Measurements from ENCODE around the gene POLR2L. TPM values are rescaled to one million over a fixed set of nuclear protein-coding genes. Genes with fewer than 3 reads are reported as not detected.
A peak's percentile ranks its signal among the peaks of the same experiment; 100 is the strongest.

The POLR2L gene
- polyA plus RNA-seq, 1 of the 3 experiments (the other 2 are of a cell fraction), result 540 TPM

DNA sequence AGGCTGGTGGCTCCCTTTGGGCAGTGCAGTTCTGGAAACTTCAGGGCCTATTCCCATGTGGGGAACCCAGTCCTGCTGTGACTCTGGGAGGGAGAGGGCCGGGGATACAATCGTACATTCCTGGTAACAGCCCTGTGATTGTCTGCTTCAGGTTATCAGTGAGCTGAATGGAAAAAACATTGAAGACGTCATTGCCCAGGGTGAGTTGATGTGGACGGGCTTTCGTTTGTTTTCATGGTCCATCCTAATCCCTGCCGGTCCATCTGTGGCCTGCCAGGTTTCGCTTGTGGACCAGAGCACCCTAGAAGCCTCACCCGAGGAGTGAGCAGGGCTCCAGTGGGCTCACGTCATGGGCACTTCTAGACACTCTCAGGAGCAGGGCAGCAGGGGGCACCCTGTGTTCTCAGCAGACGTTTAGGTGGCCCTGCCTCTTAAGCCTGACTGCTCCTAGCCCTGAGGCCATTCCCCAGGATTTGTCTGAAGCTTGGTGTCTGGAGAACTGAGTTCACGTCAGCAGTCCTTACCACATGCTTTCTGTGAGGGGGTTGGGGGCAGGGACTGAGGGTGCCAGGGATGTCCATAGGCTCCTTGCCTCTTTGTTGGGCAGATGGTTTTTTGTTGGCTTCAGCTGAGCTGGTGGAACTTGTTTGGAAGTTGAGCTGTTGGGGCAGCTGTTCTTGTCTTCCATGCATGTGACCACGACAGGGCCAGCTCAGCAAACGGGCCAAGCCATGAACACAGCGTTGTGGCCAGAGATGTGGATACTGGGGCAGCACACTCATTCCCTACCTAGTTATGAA is 30.7 kb downstream of the POLR2L start:
- Histone ChIP-seq H3K4me2 (peak overlapping the region; percentile 99), H3K79me2 (ENCODE audit: insufficient read depth) (peaks cover 58% of the 10 kb centered on the region), H2AFZ (ENCODE audit: low read depth) (no peak overlapping the region), H3K9me2 (no peaks in the 10 kb centered on the region), H3F3A (replicated peaks; ENCODE audit: insufficient read depth) (peaks cover 37% of the 10 kb centered on the region), H3K4me3 (ENCODE audit: low read depth in 2 of 2, low read length in 1 of 2) (peak overlapping the region; percentile 81 to 97; a peak in 3 of 4 replicates), H4K20me1 (ENCODE audit: insufficient read depth) (peaks cover 30% of the 10 kb centered on the region), H3K36me3 (replicated peaks in 1 of 2; ENCODE audit: control insufficient read depth in 1 of 2, insufficient read depth in 2 of 2, low read length in 1 of 2) (peaks cover 27 to 28% of the 10 kb centered on the region in 2 experiments), H3K27ac (ENCODE audit: low read depth in 2 of 2, low read length in 1 of 2) (peak overlapping the region in 1 of 2 experiments; percentile 19; a peak in 1 of 4 replicates), H3K9ac (peak overlapping the region; percentile 97), H3K4me1 (ENCODE audit: control insufficient read depth in 1 of 2, insufficient read depth in 2 of 2, low read depth in 1 of 2, low read length in 1 of 2) (peaks cover 8 to 19% of the 10 kb centered on the region in 2 experiments; a peak in 2 of 4 replicates), H3K27me3 (ENCODE audit: insufficient read depth) (no peaks in the 10 kb centered on the region), H3K9me3 (no peaks in the 10 kb centered on the region)
- WGBS (ENCODE audit: low lambda C conversion rate), result 69% methylated on average over 9 of the region's 14 CpGs
- ChIA-PET POLR2A (no interaction called here), CTCF (interaction anchor here (1.0 to 1.3 kb wide), 7 partner anchors 14 to 86 kb away, joined by 3 to 4 read pairs (median 3); partner anchors contain the start of genes POLR2L, SLC25A22 and TSPAN4)
- no peak for DNase-seq
- TF ChIP-seq USF1 (IDR thresholded peaks at IDR 0.05; ENCODE audit: borderline replicate concordance, low read depth), result no peak
- no peak for TF ChIP-seq JUND (IDR thresholded peaks at IDR 0.05)
- TF ChIP-seq NRF1 (IDR thresholded peaks at IDR 0.05; ENCODE audit: low read depth, low read length), result no peak
- no peak for TF ChIP-seq MAX (IDR thresholded peaks at IDR 0.05; ENCODE audit: low read depth)
- peak; percentile 42 for TF ChIP-seq POLR2AphosphoS5 (IDR thresholded peaks at IDR 0.05; ENCODE audit: low read depth, low read length)
- TF ChIP-seq, protein P1, sequence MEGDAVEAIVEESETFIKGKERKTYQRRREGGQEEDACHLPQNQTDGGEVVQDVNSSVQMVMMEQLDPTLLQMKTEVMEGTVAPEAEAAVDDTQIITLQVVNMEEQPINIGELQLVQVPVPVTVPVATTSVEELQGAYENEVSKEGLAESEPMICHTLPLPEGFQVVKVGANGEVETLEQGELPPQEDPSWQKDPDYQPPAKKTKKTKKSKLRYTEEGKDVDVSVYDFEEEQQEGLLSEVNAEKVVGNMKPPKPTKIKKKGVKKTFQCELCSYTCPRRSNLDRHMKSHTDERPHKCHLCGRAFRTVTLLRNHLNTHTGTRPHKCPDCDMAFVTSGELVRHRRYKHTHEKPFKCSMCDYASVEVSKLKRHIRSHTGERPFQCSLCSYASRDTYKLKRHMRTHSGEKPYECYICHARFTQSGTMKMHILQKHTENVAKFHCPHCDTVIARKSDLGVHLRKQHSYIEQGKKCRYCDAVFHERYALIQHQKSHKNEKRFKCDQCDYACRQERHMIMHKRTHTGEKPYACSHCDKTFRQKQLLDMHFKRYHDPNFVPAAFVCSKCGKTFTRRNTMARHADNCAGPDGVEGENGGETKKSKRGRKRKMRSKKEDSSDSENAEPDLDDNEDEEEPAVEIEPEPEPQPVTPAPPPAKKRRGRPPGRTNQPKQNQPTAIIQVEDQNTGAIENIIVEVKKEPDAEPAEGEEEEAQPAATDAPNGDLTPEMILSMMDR (IDR thresholded peaks at IDR 0.05), result peak; percentile 10; the same call in 1 of the 2 replicates
- no peak for TF ChIP-seq CHD2 (IDR thresholded peaks at IDR 0.05; ENCODE audit: low read length, partially characterized antibody)
- no peak for TF ChIP-seq TEAD4 (IDR thresholded peaks at IDR 0.05; ENCODE audit: borderline replicate concordance, insufficient read depth)
- TF ChIP-seq IRF3 (IDR thresholded peaks at IDR 0.05; ENCODE audit: low read depth, low read length), result no peak
- TF ChIP-seq FOSL2 (IDR thresholded peaks at IDR 0.05; ENCODE audit: borderline replicate concordance, low read depth), result no peak

All from SK-N-SH (cell line).